ENCODE data around the gene MYBBP1A.

GRCh38 chr17:4506175-4506813 is 48.9 kb downstream of the MYBBP1A start:
- TF ChIP-seq KAT7 (CRISPR knock-in tag; IDR thresholded peaks at IDR 0.05; ENCODE audit: borderline replicate concordance) (no peak), CTCF (CRISPR knock-in tag; IDR thresholded peaks at IDR 0.05) (no peak), GABPB1 (CRISPR knock-in tag; IDR thresholded peaks at IDR 0.05) (no peak), JUN (CRISPR knock-in tag; IDR thresholded peaks at IDR 0.05) (no peak), ARID2 (CRISPR knock-in tag; IDR thresholded peaks at IDR 0.05; ENCODE audit: borderline replicate concordance) (no peak)
